HG03565 (cell line): ENCODE measurements around the gene RABGAP1.

Experiments used
- ATAC-seq: cut with Tn5 transposase; IDR thresholded peaks from one replicate; pipeline ENCODE4 v1.9.1; 2021; ENCODE audit warnings: mild to moderate bottlenecking, moderate library complexity; ENCODE audit not compliant: unreplicated experiment

The RABGAP1 gene

DNA sequence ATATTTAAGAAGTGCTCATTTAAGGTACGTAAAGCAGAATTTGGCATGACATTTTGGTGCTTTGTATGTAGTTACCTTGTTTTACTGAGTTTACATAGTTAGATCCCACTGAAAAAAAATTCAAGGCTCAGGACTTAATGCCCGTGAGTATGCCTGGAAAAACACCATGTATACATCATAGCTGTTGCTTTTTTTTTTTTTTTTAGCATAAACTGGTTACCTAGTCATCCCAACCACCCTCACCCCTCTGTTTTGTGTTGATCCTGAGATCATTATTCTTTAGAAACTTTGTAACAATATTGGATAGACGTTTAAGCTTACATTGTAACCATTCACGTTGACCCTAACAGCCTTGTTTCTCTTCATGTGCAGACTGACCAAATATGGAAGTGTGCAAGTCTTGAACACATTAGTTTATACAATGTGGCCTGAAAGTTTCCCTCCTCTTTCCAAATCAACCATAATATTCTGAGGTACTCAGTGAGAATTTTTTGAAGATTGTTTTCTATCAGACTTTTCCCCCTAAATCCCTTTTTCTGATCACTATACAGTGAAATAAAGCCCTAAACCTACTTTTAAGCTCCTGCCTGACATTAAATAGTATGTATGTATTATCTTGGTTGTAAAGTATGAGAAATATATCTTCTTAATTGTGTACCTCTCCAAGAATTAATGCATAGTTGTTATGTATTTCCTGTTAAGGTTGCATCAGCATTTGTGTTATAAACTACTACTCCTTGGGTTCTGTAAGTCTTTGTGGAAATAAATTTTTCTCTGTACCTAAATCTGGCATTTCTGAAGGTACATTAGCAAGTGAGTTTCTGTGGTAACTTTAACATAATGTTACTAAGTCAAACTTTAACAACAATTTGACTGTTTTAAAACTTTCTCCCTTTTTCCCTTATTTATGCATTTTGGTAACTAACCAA is 4.4 kb downstream of the RABGAP1 start:
- ATAC-seq: no peak

DNA sequence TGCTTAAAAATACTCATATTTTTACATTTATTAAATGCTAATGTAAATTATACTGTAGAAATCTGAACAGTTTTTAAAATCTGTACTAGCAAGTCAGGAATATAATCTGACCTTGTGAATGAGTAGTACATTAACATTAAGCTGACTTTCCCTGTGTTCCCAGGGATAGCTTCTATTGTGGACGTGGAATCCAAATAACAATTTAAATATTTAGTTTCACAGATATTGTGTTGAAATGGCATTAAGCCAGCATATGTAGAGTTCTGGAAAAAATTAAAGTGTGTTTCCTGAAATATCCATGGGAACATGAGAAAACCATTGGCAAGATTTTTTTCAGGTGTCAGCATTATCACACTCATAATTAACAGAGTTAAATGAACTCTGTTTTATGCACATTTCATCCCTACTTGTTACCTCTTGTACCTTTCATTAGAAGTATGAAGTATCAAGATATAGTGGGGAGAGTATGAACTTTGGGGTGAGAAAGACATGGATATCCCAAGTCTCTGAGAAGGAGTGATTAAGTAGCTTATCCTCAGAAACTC is 5.7 kb downstream of the RABGAP1 start:
- ATAC-seq: no peak

DNA sequence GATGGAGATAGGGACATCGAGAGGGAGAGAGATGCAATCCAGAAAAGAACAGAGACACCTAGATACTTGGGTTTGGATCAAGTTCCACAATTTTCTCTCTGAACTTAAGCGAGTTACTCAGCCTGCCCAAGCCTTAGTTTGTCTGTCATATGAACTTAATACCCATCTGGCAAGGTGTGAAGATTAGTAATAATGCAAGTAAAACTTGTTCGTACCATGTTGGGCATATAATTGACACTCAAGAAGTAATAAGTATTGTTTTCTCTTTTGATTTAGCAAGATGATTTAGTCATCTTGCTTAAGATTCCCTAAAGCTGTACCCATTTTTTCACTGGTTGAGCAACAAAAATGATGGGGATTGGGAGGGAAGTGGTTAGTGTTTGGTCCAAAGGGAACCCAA is 7.5 kb downstream of the RABGAP1 start:
- ATAC-seq: no peak

DNA sequence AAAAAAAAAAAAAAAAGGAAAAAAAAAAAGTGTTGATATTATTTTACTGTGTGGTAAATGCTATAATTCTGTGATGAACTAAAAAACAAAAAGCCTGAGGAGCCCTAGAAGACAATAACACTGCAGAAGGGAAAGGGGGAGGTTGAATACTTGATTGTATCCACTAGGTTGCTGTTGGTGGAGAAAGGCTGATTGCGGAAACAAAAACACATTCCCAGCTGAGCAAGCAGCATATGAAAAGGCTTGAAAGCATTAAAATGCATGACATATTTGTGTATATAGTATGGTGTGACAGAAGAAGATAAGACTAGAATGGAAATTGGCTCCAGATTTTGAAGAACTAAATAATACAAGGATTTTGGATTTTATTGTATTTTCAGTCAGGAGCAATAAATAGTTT is 8.9 kb downstream of the RABGAP1 start:
- no peak for ATAC-seq

DNA sequence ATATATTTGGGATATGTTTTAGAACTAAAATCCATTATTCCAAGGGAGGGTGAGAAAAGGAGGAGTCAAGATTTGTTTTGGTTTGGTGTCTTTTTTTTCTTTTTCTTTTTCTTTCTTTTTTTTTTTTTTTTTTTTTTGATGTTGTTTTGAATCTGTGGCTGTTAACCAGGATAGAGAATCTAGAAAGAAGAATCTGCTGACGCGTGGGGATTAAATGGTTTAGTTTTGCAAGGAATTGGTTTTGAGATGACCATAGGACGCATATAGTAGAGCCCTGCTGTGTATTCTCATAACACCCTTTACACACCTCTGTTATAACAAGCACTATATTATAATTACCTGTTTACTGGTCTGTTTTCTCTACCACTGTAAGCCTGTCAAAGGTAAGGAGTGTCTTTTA is 9.4 kb downstream of the RABGAP1 start:
- no peak for ATAC-seq

DNA sequence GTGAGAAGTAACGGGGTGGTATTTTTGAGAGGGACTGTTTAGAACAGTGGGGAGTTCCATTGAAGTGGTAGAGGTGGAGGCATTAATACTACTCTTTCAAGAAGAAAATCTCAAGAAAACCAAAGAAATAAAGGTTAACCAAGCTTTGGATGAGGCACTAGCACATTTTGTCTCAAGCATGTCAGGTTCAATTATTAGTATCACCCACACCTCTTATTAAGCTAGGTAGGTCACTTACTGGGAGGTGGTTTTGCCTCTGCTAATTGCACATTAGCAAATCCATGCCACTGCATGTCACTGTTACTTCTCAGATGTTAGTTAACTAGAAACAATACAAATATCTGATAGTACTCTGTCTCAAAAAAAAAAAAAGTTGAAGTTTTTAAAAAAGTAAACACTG is 10.2 kb downstream of the RABGAP1 start:
- no peak for ATAC-seq

DNA sequence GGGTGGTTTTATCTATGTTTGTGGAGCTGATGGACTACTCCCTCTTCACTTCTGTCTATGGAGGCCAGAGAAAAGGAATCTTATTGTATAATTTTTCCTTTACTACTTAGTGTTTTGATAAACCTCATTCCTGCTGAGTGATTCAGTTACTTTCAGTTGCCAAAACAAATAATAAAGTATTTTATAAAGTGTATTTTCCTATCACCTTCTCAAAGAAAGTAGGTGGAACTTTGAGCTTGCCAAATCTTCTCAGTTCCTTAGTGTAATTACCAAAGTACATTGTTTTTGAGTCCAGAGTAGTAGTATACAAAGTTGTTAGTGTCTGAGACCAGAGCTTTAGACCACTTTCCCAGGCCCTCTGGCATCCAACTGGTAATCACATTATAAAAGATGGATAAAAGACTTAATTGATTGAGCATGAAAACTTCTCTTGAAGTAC is 13.5 kb downstream of the RABGAP1 start:
- no peak for ATAC-seq

DNA sequence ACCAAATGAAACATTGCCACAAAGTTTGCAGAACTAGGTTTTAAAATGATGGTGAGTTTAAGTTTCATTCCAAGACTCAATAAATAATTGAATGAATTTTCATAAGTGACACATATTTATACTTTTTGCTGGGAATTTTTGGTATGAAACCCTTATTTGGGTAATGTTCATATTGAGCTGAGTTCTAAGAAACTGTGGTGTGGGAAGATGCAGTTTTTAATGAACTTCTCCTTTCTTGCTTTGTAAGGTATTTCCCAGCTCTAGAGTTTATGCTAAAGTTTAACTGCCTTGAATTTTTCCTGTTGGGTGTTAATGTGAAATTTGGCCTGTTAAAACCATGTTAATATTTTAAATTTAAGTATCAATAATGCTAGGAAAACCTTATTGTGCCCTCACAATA is 15.1 kb downstream of the RABGAP1 start:
- ATAC-seq: no peak

DNA sequence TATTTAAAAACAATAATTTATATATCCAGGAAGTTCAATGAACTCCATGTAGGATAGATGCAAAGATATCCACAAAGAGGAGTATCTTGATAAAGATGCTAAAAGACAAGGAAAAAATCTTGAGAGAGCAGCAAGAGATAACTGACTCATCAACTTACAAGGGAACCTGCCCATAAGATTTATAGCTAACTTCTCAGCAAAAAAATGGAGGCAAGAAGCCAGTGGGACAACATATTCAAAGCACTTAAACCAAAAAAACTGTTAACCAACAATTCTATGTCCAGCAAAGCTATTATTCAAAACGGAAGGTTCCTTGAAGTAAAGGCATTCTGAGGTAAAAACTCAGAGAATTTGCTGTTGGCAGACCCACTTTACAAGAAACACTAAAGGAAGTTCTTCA is 20.3 kb downstream of the RABGAP1 start:
- ATAC-seq: no peak

DNA sequence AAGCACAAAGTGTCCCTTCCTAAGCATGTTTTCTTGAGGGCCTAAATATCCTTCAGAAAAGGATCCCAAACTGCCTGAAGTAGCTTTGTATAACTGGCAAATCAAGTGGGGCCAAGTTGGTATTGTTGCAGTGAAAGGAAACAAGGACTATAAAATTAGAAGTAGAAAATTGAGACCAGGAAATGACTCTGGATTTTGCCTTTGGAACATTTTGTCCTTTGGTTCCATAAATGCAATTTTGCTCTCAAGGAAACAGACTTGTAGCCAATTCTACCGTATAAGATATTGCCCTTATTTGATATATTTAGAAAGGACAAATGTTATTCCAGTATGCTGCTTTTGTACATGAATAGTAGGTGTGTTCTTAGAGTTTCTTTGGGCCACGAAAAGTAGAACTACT is 34.4 kb downstream of the RABGAP1 start:
- no peak for ATAC-seq

DNA sequence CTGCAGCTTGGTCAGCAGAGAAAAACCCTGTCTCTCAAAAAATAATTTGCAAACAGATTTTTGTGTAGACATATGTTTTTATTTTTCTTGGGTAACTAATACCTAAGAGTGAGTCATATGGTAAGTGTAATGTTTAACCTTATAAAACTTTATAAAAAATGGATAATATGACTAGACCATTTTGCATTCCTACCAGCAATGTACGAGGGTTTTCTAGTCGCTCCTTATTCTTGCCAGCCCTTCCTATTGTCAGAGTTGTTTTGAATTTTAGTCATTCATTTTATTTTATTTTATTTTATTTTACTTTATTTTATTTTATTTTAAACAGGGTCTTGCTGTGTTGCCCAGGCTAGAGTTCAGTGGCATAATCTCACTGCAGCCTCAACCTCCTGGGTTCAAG is 37.8 kb downstream of the RABGAP1 start:
- ATAC-seq: no peak

DNA sequence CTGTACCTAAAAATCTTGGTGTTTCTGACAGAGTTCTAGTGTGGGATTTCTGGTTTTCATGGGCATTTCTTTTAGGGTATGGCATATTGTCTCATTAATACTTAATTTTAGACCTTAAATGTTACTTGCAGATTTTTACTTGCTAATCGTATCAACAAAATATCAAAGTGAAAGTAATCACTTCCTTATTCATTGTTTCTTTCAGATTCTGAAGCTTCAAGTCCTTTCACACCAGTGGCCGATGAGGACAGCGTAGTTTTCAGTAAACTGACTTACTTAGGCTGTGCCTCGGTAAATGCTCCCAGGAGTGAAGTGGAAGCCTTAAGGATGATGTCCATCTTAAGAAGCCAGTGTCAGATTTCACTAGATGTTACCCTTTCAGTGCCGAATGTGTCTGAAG is 45.2 kb downstream of the RABGAP1 start:
- ATAC-seq: no peak

DNA sequence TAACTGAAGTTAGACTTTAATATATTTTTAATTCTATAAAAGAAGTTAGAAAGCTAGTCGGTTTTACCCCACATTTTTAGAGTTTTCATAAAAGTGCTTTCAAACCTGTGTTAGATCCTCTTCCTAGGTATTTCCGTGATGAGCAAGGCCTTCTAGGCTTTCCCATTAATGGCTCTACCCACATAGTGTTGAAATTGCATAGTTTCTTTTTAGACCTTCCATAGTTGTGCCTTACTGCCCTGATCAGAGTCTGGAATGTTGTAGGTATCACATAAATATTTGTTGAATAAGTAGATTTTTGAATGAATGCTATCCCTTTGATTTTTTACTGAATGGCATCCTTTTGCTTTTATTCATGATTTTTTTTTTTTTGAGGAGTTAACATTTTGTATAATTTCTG is 47.3 kb downstream of the RABGAP1 start:
- no peak for ATAC-seq

DNA sequence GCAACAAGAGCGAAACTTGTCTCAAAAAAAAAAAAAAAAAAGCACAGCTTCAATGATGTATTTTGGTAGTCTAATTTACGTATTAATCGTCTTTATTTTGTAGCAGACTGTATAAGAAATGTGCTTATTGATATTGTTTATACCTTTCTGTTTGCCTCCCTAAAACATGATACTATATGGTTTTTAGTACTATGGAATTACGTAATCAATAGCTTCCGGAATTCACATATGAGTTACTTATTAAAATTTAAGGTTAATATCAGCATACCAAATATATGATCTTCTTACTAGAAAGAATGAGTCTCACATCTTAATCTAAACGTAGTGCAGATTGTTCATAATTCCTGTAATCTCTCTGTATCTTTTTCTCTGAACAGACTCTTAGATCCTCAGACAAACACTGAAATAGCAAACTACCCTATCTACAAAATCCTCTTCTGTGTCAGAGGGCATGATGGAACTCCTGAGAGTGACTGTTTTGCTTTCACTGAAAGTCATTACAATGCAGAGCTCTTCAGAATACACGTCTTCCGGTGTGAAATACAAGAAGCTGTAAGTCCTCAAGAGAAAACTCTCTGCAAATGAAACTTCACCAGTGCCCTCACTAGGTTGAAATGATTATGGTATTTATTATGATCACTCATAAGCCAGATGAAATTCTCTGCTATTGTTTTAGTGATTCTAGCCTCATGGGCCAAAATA is 48.3 kb downstream of the RABGAP1 start:
- peak; percentile 67 for ATAC-seq

DNA sequence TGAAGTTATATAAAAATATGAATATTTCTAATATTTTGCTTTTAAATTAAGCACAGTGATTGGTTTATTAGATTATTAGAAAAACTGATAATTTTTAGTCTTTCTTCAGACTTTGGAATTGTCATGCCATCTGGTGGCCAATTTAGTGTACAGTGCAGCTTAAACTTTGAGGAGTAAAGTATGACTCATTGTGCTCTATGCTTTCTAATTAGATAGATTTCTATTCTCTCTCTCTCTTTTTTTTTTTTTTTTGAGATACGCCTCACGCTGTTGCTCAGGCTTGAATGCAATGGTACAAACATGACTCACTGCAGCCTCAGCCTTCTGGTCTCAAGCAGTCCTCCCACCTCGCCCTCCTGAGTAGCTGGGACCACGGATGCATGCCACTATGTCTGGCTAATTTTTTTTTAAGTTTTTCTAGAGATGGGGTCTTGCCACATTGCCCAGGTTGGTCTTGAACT is 50.6 kb downstream of the RABGAP1 start:
- ATAC-seq: no peak

DNA sequence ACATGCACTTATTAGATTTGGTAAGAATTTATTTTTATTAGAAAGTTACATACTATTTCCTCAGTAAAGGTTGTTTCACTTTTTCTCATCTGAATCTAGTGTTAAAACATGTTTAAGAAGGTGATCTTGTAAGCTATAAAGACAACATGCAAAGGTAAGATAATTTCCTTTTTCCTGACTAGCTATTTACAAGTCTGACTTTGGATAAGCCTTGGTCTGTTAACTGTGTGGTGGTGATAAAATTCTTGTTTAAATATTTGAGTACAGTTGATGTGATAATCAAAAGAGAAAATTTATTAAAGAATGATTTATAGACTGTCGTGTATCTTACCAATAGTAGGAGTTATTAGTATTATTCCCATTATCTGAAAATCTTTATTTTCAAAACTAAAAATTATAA is 55.8 kb downstream of the RABGAP1 start:
- ATAC-seq: no peak

DNA sequence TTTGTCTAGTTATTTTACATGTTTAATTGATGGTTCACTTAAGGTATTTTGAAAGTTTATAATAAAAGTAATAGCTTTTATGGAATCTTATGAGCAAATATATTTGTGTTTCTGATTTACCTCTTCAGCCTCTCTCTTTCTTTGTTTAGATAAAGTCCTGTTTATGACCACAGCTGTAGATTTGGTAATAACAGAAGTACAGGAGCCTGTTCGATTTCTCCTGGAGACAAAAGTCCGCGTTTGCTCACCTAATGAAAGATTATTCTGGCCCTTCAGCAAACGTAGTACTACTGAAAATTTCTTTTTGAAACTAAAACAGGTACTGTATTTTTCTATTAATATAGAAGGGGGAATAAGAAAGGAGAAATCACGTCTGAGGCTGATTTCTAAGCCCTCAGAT is 57.6 kb downstream of the RABGAP1 start:
- ATAC-seq: no peak

DNA sequence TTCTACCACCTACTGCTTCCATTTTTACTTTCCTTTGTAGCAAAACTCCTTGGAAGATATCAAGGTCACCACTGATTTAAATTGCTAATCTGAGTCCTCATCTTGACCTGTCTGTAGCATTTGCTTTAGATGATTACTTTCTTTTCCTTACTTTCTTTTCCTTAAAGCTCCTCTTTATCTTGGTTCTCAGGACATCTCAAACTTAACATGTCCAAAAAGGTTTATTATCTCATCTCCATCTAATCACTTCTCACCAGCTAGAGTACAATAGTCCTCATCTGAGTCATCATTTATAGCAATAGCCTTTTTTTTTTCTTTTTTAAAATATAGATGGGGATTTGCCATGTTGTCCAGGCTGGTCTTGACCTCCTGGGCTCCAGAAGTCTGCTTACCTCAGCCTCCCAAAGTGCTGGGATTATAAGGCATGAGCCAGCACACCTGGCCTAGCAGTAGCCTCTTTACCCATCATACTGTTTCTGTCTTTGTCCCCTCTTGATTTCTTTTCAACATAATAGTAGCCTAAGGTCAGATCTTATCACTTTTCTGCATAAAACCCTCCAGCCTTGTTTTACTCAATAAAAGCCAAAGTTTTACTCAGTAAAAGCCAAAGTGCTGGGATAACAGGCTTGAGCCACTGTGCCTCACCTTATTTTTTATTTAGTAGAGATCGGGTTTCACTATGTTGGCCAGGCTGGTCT is 59.7 kb downstream of the RABGAP1 start:
- no peak for ATAC-seq

DNA sequence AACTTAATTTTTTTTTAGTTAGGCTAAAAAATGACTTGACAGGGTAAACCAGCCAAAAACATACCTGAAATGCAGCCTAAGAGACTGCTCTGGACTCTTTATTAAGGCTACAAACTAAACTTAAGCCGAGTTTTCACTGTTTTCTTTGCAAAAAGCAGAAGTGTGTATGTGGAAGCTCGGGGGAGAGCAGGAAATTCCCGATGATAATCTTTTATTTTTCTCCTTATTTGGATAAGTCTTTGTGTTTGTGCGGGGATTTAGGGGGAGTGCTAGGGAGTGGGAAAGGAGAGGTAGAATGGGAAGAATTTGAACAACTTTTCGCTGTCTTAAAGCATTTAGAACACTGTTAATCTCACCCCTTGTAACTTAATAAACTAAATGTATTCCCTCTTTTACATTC is 61.9 kb downstream of the RABGAP1 start:
- no peak for ATAC-seq

DNA sequence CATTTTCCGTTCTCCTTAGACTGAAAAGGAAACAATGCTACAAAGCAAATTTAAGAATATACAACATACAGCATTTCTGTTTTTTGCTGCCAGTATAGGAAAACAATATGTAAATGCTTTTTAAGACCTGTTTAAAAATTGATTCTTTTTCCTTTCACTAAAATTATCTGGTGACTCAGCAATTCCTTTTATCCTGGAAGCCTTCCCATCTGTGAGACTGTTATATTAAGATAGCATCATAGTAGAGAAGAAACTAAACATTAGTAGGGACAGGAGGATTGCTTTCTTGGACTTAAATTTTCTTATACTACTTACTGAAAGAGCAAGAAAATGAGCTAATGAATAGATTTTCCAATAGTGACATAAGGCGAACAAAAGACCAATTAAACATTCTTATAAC is 62.6 kb downstream of the RABGAP1 start:
- no peak for ATAC-seq

DNA sequence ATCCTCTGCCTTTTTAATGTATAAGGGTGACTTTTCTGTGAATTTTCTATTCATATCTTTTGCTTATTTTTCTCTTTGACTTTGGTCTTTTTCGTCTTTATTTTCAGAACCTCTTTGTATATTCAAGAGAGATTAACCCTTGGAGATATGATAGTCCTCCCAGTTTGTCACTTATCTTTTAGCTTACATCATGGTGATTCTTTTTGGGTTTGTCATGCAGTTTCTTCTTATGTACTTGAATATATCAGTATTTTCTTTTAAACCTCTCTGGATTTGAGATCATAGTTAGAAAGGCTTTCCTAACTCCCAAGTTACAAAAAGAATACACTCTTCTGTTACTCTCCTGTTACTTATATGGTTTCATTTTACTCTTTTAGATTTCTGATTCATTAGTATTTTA is 65.1 kb downstream of the RABGAP1 start:
- ATAC-seq: no peak
